Activated naive CD8-positive, alpha-beta T cell (primary cell): Measurements from ENCODE around the gene C3orf85.
"Not testable (repeated sequence)": the region's sequence is repeated elsewhere in the genome, so short reads cannot be mapped to it uniquely, and the experiment has no call there.

Experiments
- H3K27ac Mint-ChIP-seq: one replicate; pipeline ENCODE4 v1.8.0; 2021; ENCODE audit warnings: mixed read lengths
- H3K27me3 Mint-ChIP-seq: one replicate; pipeline ENCODE4 v1.8.0; 2021; ENCODE audit warnings: mixed read lengths
- H3K36me3 Mint-ChIP-seq: one replicate; pipeline ENCODE4 v1.8.0; 2021; ENCODE audit warnings: mixed read lengths
- H3K4me1 Mint-ChIP-seq: one replicate; pipeline ENCODE4 v1.8.0; 2021; ENCODE audit warnings: low read depth, mixed read lengths
- H3K4me3 Mint-ChIP-seq: one replicate; pipeline ENCODE4 v1.8.0; 2021; ENCODE audit warnings: mild to moderate bottlenecking, mixed read lengths
- H3K9me3 Mint-ChIP-seq: one replicate; pipeline ENCODE4 v1.8.0; 2021; ENCODE audit warnings: low read depth, mixed read lengths

C3orf85 gene

GRCh38 chr3:109127553-109127952, 9.0 kb upstream of the C3orf85 start:
- Mint-ChIP-seq H3K9me3 (peaks cover 3% of the 10 kb centered on the region), H3K4me3 (no peak overlapping the region), H3K27ac (no peak overlapping the region), H3K4me1 (no peaks in the 10 kb centered on the region), H3K27me3 (no peaks in the 10 kb centered on the region), H3K36me3 (no peaks in the 10 kb centered on the region)

- no peaks in the 10 kb centered on the region for H3K27me3 Mint-ChIP-seq
- no peaks in the 10 kb centered on the region for H3K4me1 Mint-ChIP-seq
- H3K9me3 Mint-ChIP-seq = no peaks in the 10 kb centered on the region
- no peaks in the 10 kb centered on the region for H3K36me3 Mint-ChIP-seq
- no peak overlapping the region for H3K27ac Mint-ChIP-seq
- H3K4me3 Mint-ChIP-seq = no peak overlapping the region
Measured at GRCh38 chr3:109131276-109131675, 5.2 kb upstream of the C3orf85 start.

- Mint-ChIP-seq H3K4me3 (no peak overlapping the region), H3K36me3 (no peaks in the 10 kb centered on the region), H3K27me3 (no peaks in the 10 kb centered on the region), H3K4me1 (no peaks in the 10 kb centered on the region), H3K9me3 (no peaks in the 10 kb centered on the region), H3K27ac (no peak overlapping the region)
Measured at GRCh38 chr3:109132801-109133473, 3.6 kb upstream of the C3orf85 start.

GRCh38 chr3:109133474-109133816, 3.1 kb upstream of the C3orf85 start:
- not testable (repeated sequence) for H3K27me3 Mint-ChIP-seq, H3K27ac Mint-ChIP-seq, H3K4me3 Mint-ChIP-seq, H3K4me1 Mint-ChIP-seq, H3K36me3 Mint-ChIP-seq, H3K9me3 Mint-ChIP-seq

- H3K4me1 Mint-ChIP-seq = no peaks in the 10 kb centered on the region
- H3K9me3 Mint-ChIP-seq = peaks cover 4% of the 10 kb centered on the region
- no peak overlapping the region for H3K4me3 Mint-ChIP-seq
- peaks cover 3% of the 10 kb centered on the region for H3K27me3 Mint-ChIP-seq
- no peak overlapping the region for H3K27ac Mint-ChIP-seq
- H3K36me3 Mint-ChIP-seq = no peaks in the 10 kb centered on the region
Measured at GRCh38 chr3:109137761-109138160, 1.2 kb downstream of the C3orf85 start.

GRCh38 chr3:109140318-109140717, 3.8 kb downstream of the C3orf85 start:
- no peaks in the 10 kb centered on the region for H3K4me1 Mint-ChIP-seq
- H3K36me3 Mint-ChIP-seq = no peaks in the 10 kb centered on the region
- H3K9me3 Mint-ChIP-seq = peaks cover 4% of the 10 kb centered on the region
- H3K4me3 Mint-ChIP-seq = no peak overlapping the region
- peaks cover 3% of the 10 kb centered on the region for H3K27me3 Mint-ChIP-seq
- H3K27ac Mint-ChIP-seq = no peak overlapping the region

- H3K36me3 Mint-ChIP-seq = no peaks in the 10 kb centered on the region
- no peak overlapping the region for H3K4me3 Mint-ChIP-seq
- H3K27me3 Mint-ChIP-seq = peaks cover 3% of the 10 kb centered on the region
- no peaks in the 10 kb centered on the region for H3K4me1 Mint-ChIP-seq
- H3K9me3 Mint-ChIP-seq = peaks cover 4% of the 10 kb centered on the region
- H3K27ac Mint-ChIP-seq = no peak overlapping the region
Measured at GRCh38 chr3:109143646-109144045, 7.1 kb downstream of the C3orf85 start.

GRCh38 chr3:109149078-109149477, 12.6 kb downstream of the C3orf85 start:
- no peaks in the 10 kb centered on the region for H3K27me3 Mint-ChIP-seq
- H3K4me3 Mint-ChIP-seq = no peak overlapping the region
- no peaks in the 10 kb centered on the region for H3K4me1 Mint-ChIP-seq
- no peaks in the 10 kb centered on the region for H3K9me3 Mint-ChIP-seq
- H3K36me3 Mint-ChIP-seq = no peaks in the 10 kb centered on the region
- no peak overlapping the region for H3K27ac Mint-ChIP-seq

GRCh38 chr3:109152320-109152719, 15.8 kb downstream of the C3orf85 start:
- H3K27ac Mint-ChIP-seq = no peak overlapping the region
- no peaks in the 10 kb centered on the region for H3K4me1 Mint-ChIP-seq
- H3K36me3 Mint-ChIP-seq = no peaks in the 10 kb centered on the region
- no peak overlapping the region for H3K4me3 Mint-ChIP-seq
- H3K9me3 Mint-ChIP-seq = no peaks in the 10 kb centered on the region
- peaks cover 2% of the 10 kb centered on the region for H3K27me3 Mint-ChIP-seq

- no peaks in the 10 kb centered on the region for H3K36me3 Mint-ChIP-seq
- H3K27me3 Mint-ChIP-seq = peaks cover 2% of the 10 kb centered on the region
- no peaks in the 10 kb centered on the region for H3K4me1 Mint-ChIP-seq
- no peaks in the 10 kb centered on the region for H3K9me3 Mint-ChIP-seq
- H3K4me3 Mint-ChIP-seq = no peak overlapping the region
- H3K27ac Mint-ChIP-seq = no peak overlapping the region
Measured at GRCh38 chr3:109154979-109155378, 18.5 kb downstream of the C3orf85 start.

GRCh38 chr3:109155828-109156227, 19.3 kb downstream of the C3orf85 start:
- no peak overlapping the region for H3K4me3 Mint-ChIP-seq
- H3K9me3 Mint-ChIP-seq = no peaks in the 10 kb centered on the region
- H3K27ac Mint-ChIP-seq = no peak overlapping the region
- no peaks in the 10 kb centered on the region for H3K4me1 Mint-ChIP-seq
- H3K36me3 Mint-ChIP-seq = no peaks in the 10 kb centered on the region
- H3K27me3 Mint-ChIP-seq = peaks cover 3% of the 10 kb centered on the region

- Mint-ChIP-seq H3K27me3 (peaks cover 8% of the 10 kb centered on the region), H3K4me1 (no peaks in the 10 kb centered on the region), H3K27ac (no peak overlapping the region), H3K4me3 (no peak overlapping the region), H3K36me3 (no peaks in the 10 kb centered on the region), H3K9me3 (no peaks in the 10 kb centered on the region)
Measured at GRCh38 chr3:109161487-109162123, 25.1 kb downstream of the C3orf85 start.

- Mint-ChIP-seq H3K4me1 (no peaks in the 10 kb centered on the region), H3K4me3 (no peak overlapping the region), H3K9me3 (no peaks in the 10 kb centered on the region), H3K36me3 (no peaks in the 10 kb centered on the region), H3K27me3 (peaks cover 4% of the 10 kb centered on the region), H3K27ac (no peak overlapping the region)
Measured at GRCh38 chr3:109165905-109166304, 29.4 kb downstream of the C3orf85 start.

- Mint-ChIP-seq H3K27me3 (no peaks in the 10 kb centered on the region), H3K4me3 (no peak overlapping the region), H3K4me1 (no peaks in the 10 kb centered on the region), H3K9me3 (no peaks in the 10 kb centered on the region), H3K27ac (no peak overlapping the region), H3K36me3 (no peaks in the 10 kb centered on the region)
Measured at GRCh38 chr3:109171479-109171878, 35.0 kb downstream of the C3orf85 start.

GRCh38 chr3:109175411-109175810, 38.9 kb downstream of the C3orf85 start:
- H3K27me3 Mint-ChIP-seq = no peaks in the 10 kb centered on the region
- H3K36me3 Mint-ChIP-seq = no peaks in the 10 kb centered on the region
- H3K4me1 Mint-ChIP-seq = no peaks in the 10 kb centered on the region
- no peak overlapping the region for H3K27ac Mint-ChIP-seq
- H3K9me3 Mint-ChIP-seq = no peaks in the 10 kb centered on the region
- no peak overlapping the region for H3K4me3 Mint-ChIP-seq

GRCh38 chr3:109176726-109177125, 40.2 kb downstream of the C3orf85 start:
- Mint-ChIP-seq H3K9me3 (no peaks in the 10 kb centered on the region), H3K27ac (no peak overlapping the region), H3K4me1 (no peaks in the 10 kb centered on the region), H3K27me3 (no peaks in the 10 kb centered on the region), H3K4me3 (no peak overlapping the region), H3K36me3 (no peaks in the 10 kb centered on the region)
